Type B pancreatic cell (in vitro differentiated cells): ENCODE results near the gene VSIG4. TPM values are rescaled to one million over a fixed set of nuclear protein-coding genes. Genes with fewer than 3 reads are reported as not detected.

ENCODE experiments used
- DNase-seq: peaks from one replicate; pipeline ENCODE4 v3.0.0; 2021; ENCODE audit warnings: mixed read lengths; ENCODE audit not compliant: unreplicated experiment; ENCODE audit errors: extremely low spot score
- H3K27ac Mint-ChIP-seq: 2 replicates; pipeline ENCODE4 v1.8.0; 2021; ENCODE audit warnings: mild to moderate bottlenecking, mixed read lengths
- H3K27me3 Mint-ChIP-seq: 2 replicates; pipeline ENCODE4 v1.8.0; 2021; ENCODE audit warnings: mixed read lengths
- H3K36me3 Mint-ChIP-seq: 2 replicates; pipeline ENCODE4 v1.8.0; 2021; ENCODE audit warnings: mixed read lengths
- H3K4me1 Mint-ChIP-seq: one replicate; pipeline ENCODE4 v1.8.0; 2021; ENCODE audit warnings: mixed read lengths; ENCODE audit not compliant: unreplicated experiment
- H3K4me3 Mint-ChIP-seq: 2 replicates; pipeline ENCODE4 v1.8.0; 2021; ENCODE audit warnings: mild to moderate bottlenecking, mixed read lengths
- H3K9me3 Mint-ChIP-seq: 2 replicates; pipeline ENCODE4 v1.8.0; 2021; ENCODE audit warnings: mixed read lengths
- CTCF ChIP-seq: fragments of 200-600 bp; sonication (generic); conservative IDR thresholded peaks from 2 replicates; pipeline ENCODE4 v1.5.0; 2021; ENCODE audit warnings: antibody characterized with exemption, mild to moderate bottlenecking
- total RNA-seq: library from RNA; stranded (reverse); gene quantifications from 2 replicates; pipeline ENCODE4 v1.2.1, GENCODE V29; 2021; ENCODE audit warnings: low replicate concordance

VSIG4 gene
- total RNA-seq, 1 donor from 2014 or later: not detected

- no peaks in the 10 kb centered on the region for H3K9me3 Mint-ChIP-seq
- no peak overlapping the region for H3K27ac Mint-ChIP-seq
- H3K36me3 Mint-ChIP-seq: no peaks in the 10 kb centered on the region
- no peaks in the 10 kb centered on the region for H3K4me1 Mint-ChIP-seq
- no peak overlapping the region for H3K4me3 Mint-ChIP-seq
- no peak for DNase-seq
- no peaks in the 10 kb centered on the region for H3K27me3 Mint-ChIP-seq
- TF ChIP-seq CTCF: no peak
Measured at GRCh38 chrX:66013194-66013816, 26.6 kb downstream of the VSIG4 start.

DNA sequence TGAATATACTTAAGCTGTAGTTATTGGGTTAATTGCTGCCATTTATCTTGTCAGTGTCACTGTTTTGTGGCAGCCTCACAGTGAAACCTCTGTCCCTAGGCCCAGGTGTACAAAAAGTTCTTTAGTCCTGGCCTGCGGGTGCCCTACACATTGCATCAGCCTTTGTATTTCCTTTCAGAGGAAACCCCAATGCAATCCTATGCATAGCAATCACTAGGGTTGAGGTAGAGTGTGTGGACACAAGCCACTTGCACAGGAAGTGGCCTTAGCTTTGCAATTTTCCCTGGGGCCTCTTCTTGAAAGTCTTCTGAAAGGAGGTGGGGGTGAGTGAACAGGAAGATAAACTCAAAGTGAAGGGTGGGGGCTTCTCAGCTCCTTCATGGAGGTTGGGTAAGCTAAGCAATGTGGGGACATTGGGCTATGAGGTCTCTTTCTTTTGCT is 27.8 kb downstream of the VSIG4 start:
- Mint-ChIP-seq H3K36me3 (no peaks in the 10 kb centered on the region), H3K27ac (no peak overlapping the region), H3K27me3 (no peaks in the 10 kb centered on the region), H3K4me3 (no peak overlapping the region), H3K4me1 (no peaks in the 10 kb centered on the region), H3K9me3 (no peaks in the 10 kb centered on the region)
- no peak for TF ChIP-seq CTCF
- DNase-seq: no peak

GRCh38 chrX:66009231-66009845 is 30.5 kb downstream of the VSIG4 start:
- Mint-ChIP-seq H3K4me1 (no peaks in the 10 kb centered on the region), H3K9me3 (no peaks in the 10 kb centered on the region), H3K36me3 (no peaks in the 10 kb centered on the region), H3K27me3 (no peaks in the 10 kb centered on the region), H3K4me3 (no peak overlapping the region), H3K27ac (no peak overlapping the region)
- TF ChIP-seq CTCF: no peak
- DNase-seq: no peak

DNA sequence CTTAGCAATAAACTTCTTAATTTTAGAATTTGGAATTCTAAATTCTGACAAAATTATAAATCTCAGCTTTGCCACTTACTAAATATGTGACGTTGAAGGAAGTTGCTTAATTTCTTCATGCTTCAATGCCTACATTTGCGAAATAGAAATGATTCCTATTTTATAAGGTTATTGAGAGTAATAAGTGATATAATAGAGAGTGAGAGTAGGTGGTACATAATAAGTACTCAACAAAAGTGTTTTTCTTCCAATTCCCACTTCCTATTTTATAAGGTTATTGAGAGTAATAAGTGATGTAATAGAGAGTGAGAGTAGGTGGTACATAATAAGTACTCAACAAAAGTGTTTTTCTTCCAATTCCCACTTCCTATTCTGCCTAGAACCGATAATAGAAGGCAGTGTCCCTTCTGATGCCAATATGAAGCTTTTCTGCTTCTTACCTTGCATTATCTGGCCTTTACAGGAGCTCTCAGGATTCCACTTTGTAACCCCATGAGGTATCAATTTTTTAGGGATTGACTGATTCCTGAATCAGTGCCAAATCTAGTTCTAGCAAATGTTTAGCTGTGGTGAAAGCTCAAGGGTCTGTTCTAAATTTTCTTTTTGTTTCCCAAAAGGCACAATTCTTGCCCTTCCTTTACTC is 31.4 kb downstream of the VSIG4 start:
- Mint-ChIP-seq H3K36me3 (no peaks in the 10 kb centered on the region), H3K4me1 (no peaks in the 10 kb centered on the region), H3K27ac (no peak overlapping the region), H3K4me3 (no peak overlapping the region), H3K9me3 (no peaks in the 10 kb centered on the region), H3K27me3 (no peaks in the 10 kb centered on the region)
- no peak for DNase-seq
- TF ChIP-seq CTCF: no peak

- H3K4me3 Mint-ChIP-seq: no peak overlapping the region
- no peaks in the 10 kb centered on the region for H3K4me1 Mint-ChIP-seq
- no peak for TF ChIP-seq CTCF
- no peaks in the 10 kb centered on the region for H3K36me3 Mint-ChIP-seq
- no peaks in the 10 kb centered on the region for H3K9me3 Mint-ChIP-seq
- H3K27ac Mint-ChIP-seq: no peak overlapping the region
- DNase-seq: no peak
- H3K27me3 Mint-ChIP-seq: no peaks in the 10 kb centered on the region
Measured at GRCh38 chrX:66007851-66008250, 32.0 kb downstream of the VSIG4 start.
